Adrenal gland (tissue), 5 donors: ENCODE measurements around the gene RPS27.

Experiments
- CTCF ChIP-seq, 6 experiments: fragments of 450-650 bp in 4 of 6; fragments of 200-600 bp in 2 of 6; sonication (generic) in 1 of 6; IDR thresholded peaks; 1 replicate in 5 of 6; 2 replicates in 1 of 6; pipeline versions ENCODE4 v1.5.1 to v1.8.0; 2016 to 2021; ENCODE audit warnings: antibody characterized with exemption in 6 of 6, mild to moderate bottlenecking in 2 of 6, moderate library complexity in 1 of 6
- POLR2A ChIP-seq, 2 donors: fragments of 450-650 bp; IDR thresholded peaks; one replicate each; pipeline ENCODE4 v1.6.1; 2017; ENCODE audit warnings: antibody characterized with exemption in 2 of 2, mild to moderate bottlenecking in 2 of 2, moderate library complexity in 1 of 2
- donor health status: DM: no; HTN: no; CAD: no.

- TF ChIP-seq POLR2A (IDR thresholded peaks at IDR 0.05) (no peak), CTCF (IDR thresholded peaks at IDR 0.05) (no peak)
These were observed 45.3 kb upstream of the RPS27 start for GRCh38 chr1:153945131-153945794.
